GM12891 (cell line): ENCODE data around the gene ARID1B.

Source experiments
- PAX5 ChIP-seq: IDR thresholded peaks from 2 replicates; pipeline ENCODE4 v1.6.1; 2011; ENCODE audit warnings: low read length, moderate library complexity, mild to moderate bottlenecking; ENCODE audit not compliant: insufficient read depth, severe bottlenecking
- POLR2A ChIP-seq: IDR thresholded peaks from 2 replicates; pipeline ENCODE4 v1.6.1; 2011; ENCODE audit warnings: low read depth, low read length, control low read depth
- POLR2AphosphoS5 ChIP-seq: IDR thresholded peaks from 2 replicates; pipeline ENCODE4 v1.6.1; 2011; ENCODE audit warnings: low read depth, low read length, control low read depth
- POU2F2 ChIP-seq: IDR thresholded peaks from 2 replicates; pipeline ENCODE4 v1.6.1; 2011; ENCODE audit warnings: low read depth, mild to moderate bottlenecking, control low read depth, low read length, moderate library complexity
- SPI1 ChIP-seq: IDR thresholded peaks from 2 replicates; pipeline ENCODE4 v1.6.1; 2011; ENCODE audit warnings: low read depth, low read length, control low read depth
- TAF1 ChIP-seq: IDR thresholded peaks from 2 replicates; pipeline ENCODE4 v1.6.1; 2011; ENCODE audit warnings: low read depth, low read length, control low read depth

DNA sequence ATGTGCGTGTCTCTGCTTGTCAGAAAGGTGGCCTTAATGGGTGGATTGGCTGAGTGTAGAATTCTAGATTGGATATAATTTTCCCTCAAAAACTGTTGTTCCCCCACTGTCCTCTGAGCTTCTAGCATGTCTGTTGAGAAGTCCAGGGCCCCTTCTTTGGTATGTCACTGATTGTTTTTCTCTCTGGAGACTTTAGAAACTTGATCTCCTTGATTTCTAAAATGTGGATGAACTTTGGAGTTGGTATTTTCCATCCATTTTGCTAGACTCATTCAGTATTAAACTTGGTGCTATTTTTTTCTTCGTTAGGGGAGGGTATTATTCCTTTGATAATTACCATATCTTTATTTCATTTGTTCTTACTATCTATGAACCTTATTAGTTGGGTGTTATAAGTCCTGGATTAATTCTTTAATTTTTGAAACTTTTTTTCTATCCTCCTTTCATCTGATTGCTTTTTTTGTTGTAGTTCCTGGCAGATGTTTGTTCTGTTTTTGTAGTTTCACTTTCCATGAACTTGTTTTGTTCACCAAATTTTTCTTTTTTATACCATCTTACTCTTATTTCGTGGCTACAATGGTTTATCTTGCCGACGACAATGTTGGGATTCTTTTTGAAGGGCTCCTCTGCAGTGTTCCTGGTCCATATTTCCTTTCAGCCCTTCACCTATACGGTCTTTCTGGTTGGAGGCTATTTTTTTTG, 68.4 kb downstream of the ARID1B start:
- TF ChIP-seq POLR2A (no peak), TAF1 (no peak), POLR2AphosphoS5 (no peak), SPI1 (no peak), POU2F2 (no peak), PAX5 (no peak)
